Stimulated activated CD4-positive, alpha-beta T cell treated with anti-CD3 and anti-CD28 coated beads, Interleukin-2, amount 100 ng/mL, for 4 hours (primary cell): ENCODE measurements around the gene BLCAP.
"Not testable (repeated sequence)": the region's sequence is repeated elsewhere in the genome, so short reads cannot be mapped to it uniquely, and the experiment has no call there.

Source experiments
- DNase-seq: peaks from one replicate; pipeline ENCODE4 v3.0.0-alpha.2; 2020; ENCODE audit warnings: low read depth

BLCAP gene, protein sequence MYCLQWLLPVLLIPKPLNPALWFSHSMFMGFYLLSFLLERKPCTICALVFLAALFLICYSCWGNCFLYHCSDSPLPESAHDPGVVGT

GRCh38 chr20:37527638-37528445 is at the start of gene BLCAP:
TSS of gene BLCAP (minus strand) at chr20:37527876. CDS start at chr20:37519174, 8,702 bp downstream.
- DNase-seq = peak; percentile 86

DNA sequence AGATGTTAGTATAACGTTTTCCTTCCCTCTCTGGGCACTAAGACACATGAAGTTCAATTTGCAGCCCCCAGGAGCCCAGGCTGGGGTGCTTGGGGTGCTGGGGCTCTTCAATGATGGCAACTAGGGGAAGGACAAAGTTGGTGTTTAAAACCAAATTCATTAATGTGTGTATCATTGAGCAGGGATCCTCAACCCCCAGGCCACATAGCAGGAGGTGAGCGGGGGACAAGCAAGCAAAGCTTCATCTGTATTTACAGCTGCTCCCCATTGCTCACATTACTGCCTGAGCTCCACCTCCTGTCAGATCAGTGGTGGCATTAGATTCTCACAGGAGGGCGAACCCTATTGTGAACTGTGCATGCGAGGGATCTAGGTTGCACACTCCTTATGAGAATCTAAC is 49.8 kb upstream of the BLCAP start:
- DNase-seq = not testable (repeated sequence)

GRCh38 chr20:37576911-37577310 is 49.2 kb upstream of the BLCAP start:
- no peak for DNase-seq

DNA sequence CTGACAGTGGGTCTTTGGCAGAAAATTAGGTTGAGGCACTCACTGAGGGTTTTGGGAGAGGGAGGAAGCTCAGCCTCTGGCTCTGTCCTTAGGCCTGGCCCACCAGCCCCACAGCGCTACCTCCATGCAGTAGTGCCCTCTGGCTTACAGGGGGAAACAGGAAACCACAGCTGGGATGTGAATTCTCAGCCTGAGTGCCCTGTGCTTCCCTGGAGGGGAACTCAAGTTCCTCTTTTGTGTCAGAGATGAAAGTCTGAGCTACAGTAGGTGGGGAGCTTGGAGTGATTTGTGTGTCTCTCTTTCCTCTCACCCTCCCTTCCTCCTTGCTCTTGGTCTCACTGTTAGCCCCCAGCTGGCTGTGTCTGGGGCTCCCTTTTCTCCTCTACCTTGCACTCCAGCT is 48.2 kb upstream of the BLCAP start:
- DNase-seq = no peak

DNA sequence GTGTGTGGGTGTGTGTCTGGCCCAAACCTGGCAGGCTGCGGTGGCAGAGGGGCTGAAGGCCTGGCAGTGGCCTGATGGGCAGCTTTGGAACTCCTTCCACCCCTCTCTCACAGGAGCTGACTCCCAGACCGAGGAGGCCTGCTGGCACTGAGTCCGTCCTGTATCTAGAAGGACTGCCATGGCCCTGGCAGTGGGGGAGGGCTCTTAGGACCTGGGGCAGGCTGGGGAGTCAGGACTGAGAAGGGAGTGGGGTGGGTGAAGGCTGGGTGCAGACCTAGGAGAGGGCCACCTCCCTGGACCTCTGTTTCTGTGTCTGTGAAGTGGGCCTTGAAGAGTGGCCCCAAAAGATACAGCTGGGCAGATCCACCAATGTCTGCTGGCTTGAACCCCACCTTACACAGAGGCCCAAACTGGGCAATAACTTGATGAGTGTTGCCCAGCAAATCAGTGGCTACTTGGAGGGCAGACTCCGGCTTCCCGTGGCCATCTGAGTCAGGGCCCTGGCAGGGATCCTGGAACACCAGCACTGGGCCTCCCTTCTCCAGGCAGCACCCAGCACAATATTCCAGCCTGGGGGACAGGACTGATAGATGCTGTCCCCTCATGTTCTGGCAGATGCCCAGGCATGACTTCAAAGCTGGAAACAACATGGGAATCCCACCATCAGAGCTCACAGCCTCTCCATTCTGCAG is 46.7 kb upstream of the BLCAP start:
- DNase-seq = no peak

DNA sequence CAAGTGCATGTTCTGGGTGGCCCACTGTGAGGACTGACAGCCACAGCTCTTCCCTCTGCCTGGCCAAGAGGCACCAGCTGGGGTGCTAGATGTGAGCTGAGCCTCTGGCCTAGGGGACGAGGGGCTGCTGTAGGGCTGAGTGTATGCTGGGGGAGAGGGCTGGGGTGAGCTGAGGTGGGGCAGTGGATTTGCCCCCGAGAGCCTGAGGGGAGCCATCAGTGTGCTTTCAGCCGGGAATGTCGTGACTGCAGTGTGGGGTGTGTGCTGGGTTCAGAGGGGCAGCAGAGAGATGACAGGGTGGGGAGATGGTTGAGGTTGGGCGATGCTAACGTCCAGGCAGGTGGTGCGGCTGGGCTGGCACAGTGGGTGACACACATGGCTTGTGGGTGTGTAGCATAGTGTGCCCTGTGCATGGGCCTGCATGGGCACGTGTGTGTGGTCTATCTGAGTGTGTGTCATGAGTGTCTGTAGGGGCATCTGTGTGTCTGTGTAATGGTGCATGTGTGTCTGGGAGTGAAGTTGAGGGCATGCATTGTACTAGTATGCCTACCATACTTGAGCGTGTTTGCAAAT is 46.0 kb upstream of the BLCAP start:
- no peak for DNase-seq

DNA sequence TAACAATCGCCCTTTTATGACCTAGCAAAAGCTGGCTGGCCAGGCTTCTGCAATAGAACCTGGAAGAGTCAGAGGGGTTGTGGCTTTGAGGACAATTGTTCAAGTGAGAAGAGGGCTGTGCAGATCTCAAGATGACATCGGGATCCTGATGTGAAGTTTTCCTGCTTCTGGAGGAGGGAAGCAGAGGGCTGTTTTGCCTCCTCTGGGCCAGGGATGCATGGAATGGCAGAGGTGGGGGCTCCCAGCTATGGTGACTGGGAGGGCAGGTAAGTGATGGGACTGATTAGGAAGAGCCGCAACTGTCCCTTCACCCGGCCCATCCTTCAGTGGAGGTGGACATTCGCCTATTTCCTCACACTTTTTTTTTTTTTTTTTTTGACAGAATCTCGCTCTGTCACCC is 43.4 kb upstream of the BLCAP start:
- DNase-seq = no peak

- no peak for DNase-seq
Measured at GRCh38 chr20:37570419-37570818, 42.7 kb upstream of the BLCAP start.

- DNase-seq = no peak
Measured at GRCh38 chr20:37567671-37568588, 40.3 kb upstream of the BLCAP start.

GRCh38 chr20:37567331-37567665 is 39.6 kb upstream of the BLCAP start:
- no peak for DNase-seq

DNA sequence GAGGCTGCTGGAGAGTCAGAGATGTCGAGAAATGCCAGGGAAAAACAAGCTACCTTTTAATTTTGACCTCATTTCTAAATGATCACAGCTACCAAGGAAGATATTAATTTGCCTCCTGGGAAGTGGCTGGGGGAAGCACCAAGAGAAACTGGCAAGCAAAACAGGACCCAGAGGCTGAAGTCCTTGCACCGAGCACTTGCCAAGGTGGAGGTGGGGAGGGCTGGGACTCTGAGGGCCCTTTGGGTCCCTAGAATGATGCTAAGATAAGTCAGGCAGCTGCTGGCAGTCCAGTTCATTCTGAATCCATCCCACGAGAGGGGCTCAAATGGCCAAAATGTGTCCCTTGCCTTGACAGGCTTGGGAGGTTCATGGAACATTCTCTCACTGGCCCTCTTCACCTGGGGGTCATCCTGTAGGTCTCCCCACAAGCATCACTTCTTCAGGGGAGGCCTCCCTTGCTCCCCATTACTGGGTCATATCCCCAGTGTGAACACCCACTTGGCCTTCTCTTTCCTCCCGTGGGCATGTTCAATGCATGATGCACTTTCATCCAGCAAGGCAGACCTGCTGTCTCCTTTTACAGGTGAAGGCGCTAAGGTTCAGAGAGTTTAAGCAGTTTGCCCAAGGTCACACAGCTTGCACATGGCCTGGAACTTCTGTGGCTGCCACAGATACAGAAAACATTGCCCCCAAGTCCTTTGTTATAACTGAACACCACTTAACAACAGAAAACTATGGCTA is 39.1 kb upstream of the BLCAP start:
- DNase-seq = no peak

DNA sequence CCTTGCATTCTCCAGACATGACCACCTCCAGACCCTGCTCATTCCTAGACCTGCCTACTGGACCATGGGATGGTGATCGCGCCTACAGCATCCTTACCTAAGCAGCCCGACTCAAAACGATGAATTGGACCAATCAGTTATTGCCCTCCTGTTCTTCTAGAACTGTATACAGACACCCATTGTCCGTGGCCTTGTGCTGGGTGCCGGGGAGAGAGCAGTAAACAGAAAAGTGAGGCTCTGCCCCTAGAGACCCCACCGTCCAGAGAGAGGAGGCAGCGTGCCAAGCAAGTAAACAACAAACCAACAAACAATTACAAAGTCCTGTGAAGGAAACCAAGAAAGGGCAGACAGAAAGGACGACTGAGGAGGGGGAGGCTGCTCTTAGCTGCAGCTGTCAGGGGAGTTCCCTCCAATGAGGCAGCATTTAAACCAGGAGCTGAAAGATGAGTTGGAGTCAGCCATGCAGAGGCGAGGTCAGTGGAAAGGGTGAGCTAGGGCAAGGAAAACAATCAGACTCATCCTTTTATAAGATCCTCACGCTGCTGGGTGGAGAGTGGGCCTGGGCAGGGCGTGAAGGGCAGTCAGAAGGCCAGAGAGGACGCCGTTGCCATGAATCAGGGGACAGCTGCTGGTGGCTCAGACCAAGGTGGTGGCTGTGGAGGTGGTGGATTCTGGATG is 37.6 kb upstream of the BLCAP start:
- no peak for DNase-seq

GRCh38 chr20:37564388-37565133 is 36.9 kb upstream of the BLCAP start:
- peak; percentile 4 for DNase-seq

DNA sequence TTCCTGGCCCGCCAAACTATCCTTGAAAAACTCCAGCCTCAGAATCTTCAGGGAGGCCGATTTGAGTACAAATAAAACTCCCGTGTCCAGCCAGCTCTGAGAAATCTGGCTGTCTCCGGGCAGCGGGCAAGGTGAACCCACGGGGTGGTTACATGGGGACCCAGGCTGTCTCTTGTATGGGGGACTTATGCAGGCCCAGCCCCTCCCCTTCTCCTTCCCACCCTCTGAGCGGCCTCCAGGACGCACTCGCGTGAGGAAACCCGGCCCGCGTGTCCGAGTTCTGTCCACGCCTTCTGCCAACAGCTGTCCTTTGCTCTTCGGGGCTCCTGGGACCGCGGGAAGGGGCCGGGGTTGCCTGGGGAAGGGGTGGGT is 36.3 kb upstream of the BLCAP start:
- no peak for DNase-seq

DNA sequence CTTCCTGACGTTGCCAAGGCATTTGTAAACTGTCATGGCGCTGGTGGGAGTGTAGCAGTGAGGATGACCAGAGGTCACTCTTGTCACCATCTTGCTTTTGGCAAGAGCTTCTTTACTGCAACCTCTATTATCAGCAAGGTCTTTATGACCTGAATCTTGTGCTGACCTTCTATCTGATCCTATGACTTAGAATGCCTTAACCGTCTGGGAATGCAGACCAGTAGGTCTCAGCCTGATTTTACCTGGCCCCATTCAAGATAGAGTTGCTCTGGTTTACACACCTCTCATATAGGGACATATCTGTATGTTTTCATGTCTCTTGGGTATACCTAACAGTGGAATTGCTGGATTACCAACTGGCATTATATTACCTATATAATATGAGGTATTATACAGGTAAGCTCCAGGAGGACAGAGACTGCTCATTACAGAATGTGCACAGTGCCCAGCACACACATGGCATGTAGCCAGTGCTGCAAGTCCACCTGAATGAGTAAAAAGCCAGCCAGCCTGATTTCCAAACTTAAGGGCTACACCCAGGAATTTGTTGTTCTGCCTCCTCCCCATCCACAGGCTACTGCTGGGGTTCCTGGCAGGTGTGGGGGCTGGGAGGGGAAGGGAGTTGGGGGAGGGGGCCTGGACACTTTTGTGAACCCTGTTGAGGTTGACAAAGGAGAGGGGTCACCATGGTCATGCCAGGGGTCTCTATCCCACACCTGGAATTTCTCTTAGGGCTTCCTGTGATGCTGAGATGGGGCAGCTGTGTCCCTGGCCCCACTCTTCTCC is 35.2 kb upstream of the BLCAP start:
- no peak for DNase-seq

DNA sequence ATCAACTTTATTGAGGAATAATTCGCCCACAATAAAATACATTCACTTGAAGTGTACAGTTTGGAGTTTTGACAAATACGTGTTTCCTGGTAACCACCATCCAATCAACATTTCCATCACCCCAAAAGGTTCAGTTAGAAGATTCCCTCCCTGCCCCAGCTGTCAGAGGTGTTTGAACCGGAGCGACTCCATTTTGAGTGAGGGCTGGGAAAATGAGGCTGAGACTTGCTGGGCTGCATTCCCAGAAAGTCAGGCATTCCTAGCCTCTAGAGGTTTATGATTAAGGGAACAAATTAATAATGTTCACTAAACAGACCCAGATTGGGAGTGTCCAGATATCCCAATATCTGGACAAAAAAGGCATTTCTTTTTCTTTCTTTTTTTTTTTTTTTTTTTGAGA is 33.0 kb upstream of the BLCAP start:
- DNase-seq = no peak

GRCh38 chr20:37559312-37560027 is 31.8 kb upstream of the BLCAP start:
- DNase-seq = no peak

DNA sequence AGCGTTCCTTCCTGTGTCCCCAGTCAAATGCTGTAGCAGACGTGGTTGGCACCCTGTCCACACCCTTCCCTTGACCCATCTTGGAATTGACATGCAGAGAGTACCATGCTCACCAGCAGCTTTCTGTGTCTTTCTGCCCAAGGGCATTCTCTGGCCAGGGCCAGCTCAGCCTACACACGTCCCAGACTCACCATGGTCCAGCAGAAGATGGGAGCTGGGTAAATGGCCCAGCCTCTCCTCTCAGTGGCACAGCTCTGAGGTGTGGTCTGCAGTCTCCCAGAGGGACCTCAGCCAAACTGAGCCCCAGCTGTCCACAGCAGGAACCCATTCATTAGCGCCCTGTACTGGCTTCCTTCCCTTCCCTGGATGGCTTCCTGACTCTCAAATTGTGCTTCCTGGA is 31.1 kb upstream of the BLCAP start:
- no peak for DNase-seq

GRCh38 chr20:37558306-37558705 is 30.6 kb upstream of the BLCAP start:
- no peak for DNase-seq
